NCI-H1436 (cell line): ENCODE measurements around the gene SCARB1.
A peak's percentile ranks its signal among the peaks of the same experiment; 100 is the strongest.
"Not testable (repeated sequence)": the region's sequence is repeated elsewhere in the genome, so short reads cannot be mapped to it uniquely, and the experiment has no call there.

Experiments used
- DNase-seq: peaks from one replicate; lab custom pipeline; 2025; lab: John Stamatoyannopoulos, UW

Gene SCARB1

GRCh38 chr12:124884587-124885438 is 21.1 kb upstream of the SCARB1 start:
- DNase-seq, result peak; percentile 79

- no peak for DNase-seq
These were observed 19.8 kb upstream of the SCARB1 start for GRCh38 chr12:124883263-124884130.

- no peak for DNase-seq
These were observed 17.5 kb upstream of the SCARB1 start for GRCh38 chr12:124881123-124881522.

- not testable (repeated sequence) for DNase-seq
These were observed 16.7 kb upstream of the SCARB1 start for GRCh38 chr12:124880335-124880734.

GRCh38 chr12:124878795-124879516 is 15.3 kb upstream of the SCARB1 start:
- no peak for DNase-seq

- DNase-seq, result no peak
These were observed 13.8 kb upstream of the SCARB1 start for GRCh38 chr12:124877423-124877822.

GRCh38 chr12:124876171-124876570 is 12.5 kb upstream of the SCARB1 start:
- no peak for DNase-seq

- DNase-seq, result no peak
These were observed 12.1 kb upstream of the SCARB1 start for GRCh38 chr12:124875803-124876132.

- DNase-seq, result no peak
These were observed 11.5 kb upstream of the SCARB1 start for GRCh38 chr12:124874988-124875802.

- DNase-seq, result no peak
These were observed 10.5 kb upstream of the SCARB1 start for GRCh38 chr12:124874188-124874587.

- DNase-seq, result no peak
These were observed 8.5 kb upstream of the SCARB1 start for GRCh38 chr12:124872068-124872719.

GRCh38 chr12:124871297-124871696 is 7.6 kb upstream of the SCARB1 start:
- no peak for DNase-seq

- DNase-seq, result no peak
These were observed 6.9 kb upstream of the SCARB1 start for GRCh38 chr12:124870515-124870914.

- DNase-seq, result no peak
These were observed 5.5 kb upstream of the SCARB1 start for GRCh38 chr12:124869059-124869665.

GRCh38 chr12:124868252-124869058 is 4.8 kb upstream of the SCARB1 start:
- no peak for DNase-seq

GRCh38 chr12:124867401-124867930 is 3.8 kb upstream of the SCARB1 start:
- no peak for DNase-seq

GRCh38 chr12:124866883-124867400 is 3.3 kb upstream of the SCARB1 start:
- DNase-seq, result no peak

GRCh38 chr12:124866195-124866882 is 2.7 kb upstream of the SCARB1 start:
- no peak for DNase-seq

GRCh38 chr12:124865728-124866127 is 2.1 kb upstream of the SCARB1 start:
- DNase-seq, result no peak
